H9 (cell line): ENCODE data around the gene CDH20. TPM values are rescaled to one million over a fixed set of nuclear protein-coding genes. Genes with fewer than 3 reads are reported as not detected.

Experiments
- DNase-seq: peaks from one replicate; pipeline ENCODE4 v3.0.0-alpha.2; 2017
- H2AFZ ChIP-seq: one replicate; pipeline ENCODE4 v1.6.1; 2013; ENCODE audit warnings: mild to moderate bottlenecking, low read length, control low read depth, moderate library complexity
- H2AK5ac ChIP-seq: 2 replicates; pipeline ENCODE4 v1.6.1; 2013; ENCODE audit warnings: low read length, control low read depth, mixed read lengths; ENCODE audit not compliant: insufficient read length
- H2BK120ac ChIP-seq: one replicate; pipeline ENCODE4 v1.6.1; 2013; ENCODE audit warnings: low read depth, mild to moderate bottlenecking, low read length, control low read depth, inconsistent platforms; ENCODE audit not compliant: poor library complexity, severe bottlenecking
- H2BK12ac ChIP-seq: 2 replicates; pipeline ENCODE4 v1.6.1; 2013; ENCODE audit warnings: low read length, control low read depth, mixed read lengths, low read depth; ENCODE audit not compliant: insufficient read length
- H2BK15ac ChIP-seq: 2 replicates; pipeline ENCODE4 v1.6.1; 2013; ENCODE audit warnings: low read depth, low read length, control low read depth
- H2BK20ac ChIP-seq: one replicate; pipeline ENCODE4 v1.6.1; 2013; ENCODE audit warnings: low read depth, mild to moderate bottlenecking, low read length, control low read depth, inconsistent platforms; ENCODE audit not compliant: poor library complexity, severe bottlenecking
- H2BK5ac ChIP-seq: 2 replicates; pipeline ENCODE4 v1.6.1; 2013; ENCODE audit warnings: low read length, control low read depth, mixed read lengths; ENCODE audit not compliant: insufficient read length
- H3K14ac ChIP-seq: 2 replicates; pipeline ENCODE4 v1.6.1; 2013; ENCODE audit warnings: low read length, control low read depth; ENCODE audit not compliant: insufficient read depth
- H3K18ac ChIP-seq: 2 replicates; pipeline ENCODE4 v1.6.1; 2013; ENCODE audit warnings: low read depth, mild to moderate bottlenecking, mixed read lengths, low read length, control low read depth; ENCODE audit not compliant: insufficient read length
- H3K23ac ChIP-seq: 2 replicates; pipeline ENCODE4 v1.6.1; 2013; ENCODE audit warnings: low read length, control low read depth, mixed read lengths, low read depth; ENCODE audit not compliant: insufficient read length
- H3K23me2 ChIP-seq: 2 replicates; pipeline ENCODE4 v1.6.1; 2013; ENCODE audit warnings: low read depth, mild to moderate bottlenecking, mixed read lengths, low read length, control low read depth; ENCODE audit not compliant: insufficient read length, poor library complexity, severe bottlenecking
- H3K27ac ChIP-seq: 2 replicates; pipeline ENCODE4 v1.5.1; 2013; ENCODE audit warnings: low read length, control low read depth, mixed read lengths, low read depth; ENCODE audit not compliant: insufficient read length
- H3K27me3 ChIP-seq: 2 replicates; pipeline ENCODE4 v1.6.1; 2013; ENCODE audit warnings: low read length, control low read depth, inconsistent platforms; ENCODE audit not compliant: insufficient read depth
- H3K4ac ChIP-seq: 2 replicates; pipeline ENCODE4 v1.6.1; 2013; ENCODE audit warnings: low read depth, mild to moderate bottlenecking, control low read depth, inconsistent platforms, low read length, moderate library complexity
- H3K4me1 ChIP-seq: 2 replicates; pipeline ENCODE4 v1.6.1; 2013; ENCODE audit warnings: low read length, control low read depth, inconsistent platforms; ENCODE audit not compliant: insufficient read depth
- H3K4me2 ChIP-seq: 2 replicates; pipeline ENCODE4 v1.6.1; 2013; ENCODE audit warnings: low read length, control low read depth, mixed read lengths; ENCODE audit not compliant: insufficient read length, insufficient read depth
- H3K56ac ChIP-seq: 2 replicates; pipeline ENCODE4 v1.6.1; 2013; ENCODE audit warnings: low read depth, mild to moderate bottlenecking, mixed read lengths, low read length, control low read depth; ENCODE audit not compliant: insufficient read length
- H3K79me1 ChIP-seq: 2 replicates; pipeline ENCODE4 v1.6.1; 2013; ENCODE audit warnings: low read depth, mild to moderate bottlenecking, moderate library complexity, low read length, control low read depth, inconsistent platforms; ENCODE audit not compliant: insufficient read depth, poor library complexity, severe bottlenecking
- H3K79me2 ChIP-seq: 2 replicates; pipeline ENCODE4 v1.6.1; 2013; ENCODE audit warnings: low read length, control low read depth, inconsistent platforms; ENCODE audit not compliant: insufficient read depth
- H3K9ac ChIP-seq: 2 replicates; pipeline ENCODE4 v1.6.1; 2013; ENCODE audit warnings: low read length, control low read depth, mixed read lengths; ENCODE audit not compliant: insufficient read length; ENCODE audit errors: extremely low read depth
- H3K9me3 ChIP-seq: one replicate; pipeline ENCODE4 v1.6.1; 2013; ENCODE audit warnings: low read depth, low read length, inconsistent platforms; ENCODE audit not compliant: control insufficient read depth
- H3T11ph ChIP-seq: one replicate; pipeline ENCODE4 v1.6.1; 2013; ENCODE audit warnings: mild to moderate bottlenecking, low read length, control low read depth, inconsistent platforms
- H4K20me1 ChIP-seq: one replicate; pipeline ENCODE4 v1.6.1; 2013; ENCODE audit not compliant: control insufficient read depth, insufficient read length, insufficient read depth
- H4K5ac ChIP-seq: 2 replicates; pipeline ENCODE4 v1.6.1; 2013; ENCODE audit warnings: low read depth, mild to moderate bottlenecking, mixed read lengths, low read length, control low read depth; ENCODE audit not compliant: insufficient read length
- H4K8ac ChIP-seq: replicated peaks from 2 replicates; pipeline ENCODE4 v1.6.1; 2013; ENCODE audit warnings: low read length, control low read depth, mixed read lengths, low read depth; ENCODE audit not compliant: insufficient read length
- H4K91ac ChIP-seq: 2 replicates; pipeline ENCODE4 v1.6.1; 2013; ENCODE audit warnings: low read depth, mild to moderate bottlenecking, moderate library complexity, mixed read lengths, low read length, control low read depth; ENCODE audit not compliant: insufficient read length
- H3K27ac Mint-ChIP-seq, 3 experiments: 2 replicates in 2 of 3; 3 replicates in 1 of 3; pipeline ENCODE4 v1.8.0; 2020 to 2021; ENCODE audit warnings: mixed read lengths in 3 of 3, mild to moderate bottlenecking in 1 of 3, moderate library complexity in 1 of 3
- H3K27me3 Mint-ChIP-seq: 2 replicates; pipeline ENCODE4 v1.8.0; 2021; ENCODE audit warnings: low read depth, mild to moderate bottlenecking, moderate library complexity, mixed read lengths
- H3K36me3 Mint-ChIP-seq, 3 experiments: 2 replicates in 2 of 3; 3 replicates in 1 of 3; pipeline ENCODE4 v1.8.0; 2020 to 2021; ENCODE audit warnings: low read depth in 3 of 3, mixed read lengths in 3 of 3; ENCODE audit not compliant: insufficient read depth in 1 of 3
- H3K4me1 Mint-ChIP-seq, 2 experiments: 2 replicates each; pipeline ENCODE4 v1.8.0; 2020; ENCODE audit warnings: mixed read lengths in 2 of 2
- H3K4me3 Mint-ChIP-seq, 2 experiments: 2 replicates in 1 of 2; 3 replicates in 1 of 2; pipeline ENCODE4 v1.8.0; 2020 to 2021; ENCODE audit warnings: mild to moderate bottlenecking in 2 of 2, mixed read lengths in 2 of 2, moderate library complexity in 1 of 2
- H3K9me3 Mint-ChIP-seq, 2 experiments: 2 replicates in 1 of 2; 3 replicates in 1 of 2; pipeline ENCODE4 v1.8.0; 2020; ENCODE audit warnings: mild to moderate bottlenecking in 2 of 2, mixed read lengths in 2 of 2, moderate library complexity in 1 of 2
- WGBS: extraction: QIAGEN DNeasy Blood & Tissue Kit; methylation state at CpG from one replicate; pipeline ENCODE4 v1.1.7; 2013; ENCODE audit warnings: missing lambda C conversion rate, low lambda C conversion rate, mixed read lengths; ENCODE audit not compliant: insufficient read length; ENCODE audit errors: extremely low coverage; 5-methylcytosine and 5-hydroxymethylcytosine counted together
- total RNA-seq: library from RNA; stranded (reverse); gene quantifications from 2 replicates; pipeline ENCODE4 v1.2.1, GENCODE V29; 2021
- TF ChIP-seq, protein P1 (sequence below): fragments of 200-600 bp; sonication (generic); conservative IDR thresholded peaks from 3 replicates; pipeline ENCODE4 v1.8.0; 2021; ENCODE audit warnings: antibody characterized with exemption, mild to moderate bottlenecking

The CDH20 gene
- total RNA-seq, 1 experiment from 2014 or later = not detected

DNA sequence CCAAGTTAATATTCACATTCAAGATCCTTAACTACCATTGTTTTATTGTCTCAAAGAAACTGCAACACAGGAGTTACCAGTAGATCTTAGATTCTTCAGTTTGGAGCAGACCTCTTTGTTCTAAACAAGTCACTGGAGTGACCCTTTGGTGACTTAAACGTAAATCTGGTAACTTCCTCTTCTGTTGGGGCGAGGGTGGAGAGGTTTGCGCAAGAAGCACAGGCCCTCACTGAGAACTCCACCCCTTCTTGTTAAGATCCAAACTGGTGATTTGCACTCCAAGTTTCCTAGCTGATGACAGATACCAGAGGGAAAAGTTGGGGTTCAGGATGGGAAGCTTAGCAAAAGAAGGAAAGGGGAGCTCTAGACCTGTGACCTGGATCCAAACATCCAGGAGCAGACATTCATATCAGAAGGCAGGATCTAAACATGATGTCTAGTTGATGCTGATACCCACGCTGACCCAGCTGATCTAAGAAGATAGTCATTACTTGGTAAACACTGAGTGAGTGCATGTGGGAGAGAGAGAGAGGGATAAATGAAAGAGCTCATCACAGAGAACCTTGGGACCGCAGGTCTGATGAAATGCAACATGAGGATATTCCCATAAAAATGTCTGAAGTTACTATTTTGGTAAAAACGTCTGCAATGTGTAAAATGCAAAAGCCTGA, 256.0 kb downstream of the CDH20 start:
- Histone ChIP-seq H4K8ac (no peak overlapping the region), H2BK12ac (no peak overlapping the region), H4K20me1 (no peaks in the 10 kb centered on the region), H2BK20ac (no peak overlapping the region), H3K23me2 (no peaks in the 10 kb centered on the region), H2BK120ac (no peak overlapping the region), H3K23ac (no peak overlapping the region), H3K56ac (no peak overlapping the region), H3K79me1 (no peaks in the 10 kb centered on the region), H2AFZ (no peak overlapping the region), H4K5ac (no peak overlapping the region), H3K27ac (no peak overlapping the region), H2AK5ac (no peak overlapping the region), H3K9ac (no peak overlapping the region), H3K79me2 (no peaks in the 10 kb centered on the region), H2BK5ac (no peak overlapping the region), H3K9me3 (no peaks in the 10 kb centered on the region), H3K4me1 (no peaks in the 10 kb centered on the region), H2BK15ac (no peak overlapping the region), H3K4me2 (no peak overlapping the region), H3K27me3 (no peaks in the 10 kb centered on the region), H4K91ac (no peak overlapping the region), H3K14ac (no peak overlapping the region), H3K4ac (no peak overlapping the region), H3K18ac (no peak overlapping the region), H3T11ph (no peak overlapping the region)
- DNase-seq = no peak
- Mint-ChIP-seq H3K36me3 (no peaks in the 10 kb centered on the region), H3K9me3 (no peaks in the 10 kb centered on the region), H3K4me3 (no peak overlapping the region), H3K27ac (no peak overlapping the region), H3K4me1 (no peaks in the 10 kb centered on the region), H3K27me3 (peaks cover 2% of the 10 kb centered on the region)
- WGBS = no CpG with 5 or more reads among the region's 6 CpGs
- TF ChIP-seq, protein P1, sequence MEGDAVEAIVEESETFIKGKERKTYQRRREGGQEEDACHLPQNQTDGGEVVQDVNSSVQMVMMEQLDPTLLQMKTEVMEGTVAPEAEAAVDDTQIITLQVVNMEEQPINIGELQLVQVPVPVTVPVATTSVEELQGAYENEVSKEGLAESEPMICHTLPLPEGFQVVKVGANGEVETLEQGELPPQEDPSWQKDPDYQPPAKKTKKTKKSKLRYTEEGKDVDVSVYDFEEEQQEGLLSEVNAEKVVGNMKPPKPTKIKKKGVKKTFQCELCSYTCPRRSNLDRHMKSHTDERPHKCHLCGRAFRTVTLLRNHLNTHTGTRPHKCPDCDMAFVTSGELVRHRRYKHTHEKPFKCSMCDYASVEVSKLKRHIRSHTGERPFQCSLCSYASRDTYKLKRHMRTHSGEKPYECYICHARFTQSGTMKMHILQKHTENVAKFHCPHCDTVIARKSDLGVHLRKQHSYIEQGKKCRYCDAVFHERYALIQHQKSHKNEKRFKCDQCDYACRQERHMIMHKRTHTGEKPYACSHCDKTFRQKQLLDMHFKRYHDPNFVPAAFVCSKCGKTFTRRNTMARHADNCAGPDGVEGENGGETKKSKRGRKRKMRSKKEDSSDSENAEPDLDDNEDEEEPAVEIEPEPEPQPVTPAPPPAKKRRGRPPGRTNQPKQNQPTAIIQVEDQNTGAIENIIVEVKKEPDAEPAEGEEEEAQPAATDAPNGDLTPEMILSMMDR = no peak
